GM12878 (cell line): Measurements from ENCODE around the gene FREM2. TPM values are rescaled to one million over a fixed set of nuclear protein-coding genes. Genes with fewer than 3 reads are reported as not detected.

ENCODE experiments used
- ATAC-seq: fragments of 200-7000 bp; cut with Tn5 transposase; 3 replicates; pipeline ENCODE4 v1.9.1; 2020; ENCODE audit warnings: mild to moderate bottlenecking, moderate library complexity
- BruUV-seq: library from RNA; stranded (reverse); fragments of 400-500 nt; replicated peaks from 2 replicates; lab custom pipeline; 2021; lab: Mats Ljungman, UMichigan
- CTCF ChIA-PET: fragments of 300-600 bp; sonication (Branson Sonifier 250); formaldehyde crosslinking; extraction: SDS; loops from one replicate; lab custom pipeline; 2021; ENCODE audit warnings: inconsistent platforms; lab: Yijun Ruan, JAX
- POLR2A ChIA-PET: fragments of 350-600 bp; formaldehyde crosslinking; extraction: SDS; loops from one replicate; lab custom pipeline; 2021; ENCODE audit warnings: inconsistent platforms; lab: Charles Lee
- RAD21 ChIA-PET: fragments of 300-600 bp; sonication (Branson Sonifier 250); formaldehyde crosslinking; loops from one replicate; lab custom pipeline; 2023; ENCODE audit warnings: antibody characterized with exemption; ENCODE audit not compliant: unreplicated experiment; lab: Charles Lee
- SMC1A ChIA-PET: fragments of 300-600 bp; sonication (Branson Sonifier 250); formaldehyde crosslinking; loops from one replicate; lab custom pipeline; 2023; ENCODE audit not compliant: unreplicated experiment, uncharacterized antibody; lab: Charles Lee
- DNase-seq: peaks from one replicate; pipeline ENCODE4 v3.0.0-alpha.2; 2011; ENCODE audit warnings: low read depth, low spot score
- FAIRE-seq: peaks from 3 replicates; lab custom pipeline; 2011; peaks lifted over from hg19 to GRCh38; lab: Jason Lieb, UNC
- H2AFZ ChIP-seq: 2 replicates; pipeline ENCODE4 v1.6.0; 2011; ENCODE audit warnings: low read depth, low read length, control low read depth; ENCODE audit not compliant: control insufficient read depth
- H3K27ac ChIP-seq: 2 replicates; pipeline ENCODE4 v1.5.1; 2011; ENCODE audit warnings: control low read depth; ENCODE audit not compliant: control insufficient read depth, insufficient read depth
- H3K27me3 ChIP-seq, 2 experiments: replicated peaks in 1 of 2; 2 replicates each; pipeline versions ENCODE4 v1.6.0 to v1.6.1; 2011; ENCODE audit warnings: low read length in 1 of 2; ENCODE audit not compliant: control insufficient read depth in 2 of 2, insufficient read depth in 2 of 2
- H3K36me3 ChIP-seq, 2 experiments: 2 replicates each; pipeline ENCODE4 v1.5.1; 2011; ENCODE audit warnings: low read length in 1 of 2; ENCODE audit not compliant: control insufficient read depth in 2 of 2, insufficient read depth in 2 of 2
- H3K4me1 ChIP-seq: 2 replicates; pipeline ENCODE4 v1.6.1; 2011; ENCODE audit warnings: mild to moderate bottlenecking, low read length, moderate library complexity, mixed read lengths; ENCODE audit not compliant: control insufficient read depth, insufficient read depth
- H3K4me2 ChIP-seq: 2 replicates; pipeline ENCODE4 v1.6.0; 2011; ENCODE audit warnings: control low read depth; ENCODE audit not compliant: control insufficient read depth, insufficient read depth
- H3K4me3 ChIP-seq: fragments of 200-600 bp; sonication (generic); 2 replicates; pipeline ENCODE4 v1.5.1; 2016
- H3K79me2 ChIP-seq: 2 replicates; pipeline ENCODE4 v1.6.0; 2011; ENCODE audit warnings: low read length; ENCODE audit not compliant: control insufficient read depth, insufficient read depth
- H3K9ac ChIP-seq: 2 replicates; pipeline ENCODE4 v1.8.0; 2011; ENCODE audit warnings: low read length, control low read depth, mixed read lengths; ENCODE audit not compliant: control insufficient read depth, insufficient read depth
- H3K9me3 ChIP-seq: replicated peaks from 3 replicates; pipeline ENCODE4 v1.5.1; 2011; ENCODE audit warnings: mild to moderate bottlenecking, low read length; ENCODE audit not compliant: control insufficient read depth, insufficient read depth
- H4K20me1 ChIP-seq: 2 replicates; pipeline ENCODE4 v1.6.0; 2011; ENCODE audit not compliant: control insufficient read depth, insufficient read depth
- ATF7 ChIP-seq: fragments of 450-650 bp; IDR thresholded peaks from 2 replicates; pipeline ENCODE4 v1.6.1; 2016; ENCODE audit warnings: low read depth, mild to moderate bottlenecking
- BHLHE40 ChIP-seq, 2 experiments: fragments of 450-650 bp in 1 of 2; IDR thresholded peaks; 2 replicates each; pipeline ENCODE4 v1.6.1; 2011 to 2017; ENCODE audit warnings: low read depth in 2 of 2, borderline replicate concordance in 1 of 2, improper control_type of control experiment in 1 of 2, low read length in 1 of 2, mild to moderate bottlenecking in 1 of 2
- BRCA1 ChIP-seq: IDR thresholded peaks from 2 replicates; pipeline ENCODE4 v1.6.1; 2011; ENCODE audit warnings: low read depth, low read length, improper control_type of control experiment
- CEBPB ChIP-seq, 2 experiments: fragments of 150-350 bp in 1 of 2; IDR thresholded peaks; 2 replicates each; pipeline ENCODE4 v1.6.1; 2012 to 2014; ENCODE audit warnings: low read depth in 2 of 2, low read length in 2 of 2, borderline replicate concordance in 1 of 2, inconsistent platforms in 1 of 2
- CREB1 ChIP-seq: IDR thresholded peaks from 2 replicates; pipeline ENCODE4 v1.6.1; 2012; ENCODE audit warnings: low read depth, mild to moderate bottlenecking, inconsistent platforms
- FOXK2 ChIP-seq: fragments of 450-650 bp; IDR thresholded peaks from 2 replicates; pipeline ENCODE4 v1.6.1; 2017; ENCODE audit warnings: mild to moderate bottlenecking, moderate library complexity
- IKZF1 ChIP-seq: fragments of 450-650 bp; conservative IDR thresholded peaks from 2 replicates; pipeline ENCODE4 v1.6.1; 2017; ENCODE audit warnings: antibody characterized with exemption, mild to moderate bottlenecking
- LARP7 ChIP-seq: fragments of 450-650 bp; IDR thresholded peaks from 2 replicates; pipeline ENCODE4 v1.6.1; 2017; ENCODE audit warnings: mild to moderate bottlenecking
- MTA3 ChIP-seq: IDR thresholded peaks from 2 replicates; pipeline ENCODE4 v1.6.1; 2012; ENCODE audit warnings: low read length, inconsistent platforms, borderline replicate concordance
- NFYA ChIP-seq: IDR thresholded peaks from 2 replicates; pipeline ENCODE4 v1.6.1; 2011; ENCODE audit warnings: low read depth, mild to moderate bottlenecking, low read length, improper control_type of control experiment, borderline replicate concordance
- RB1 ChIP-seq: fragments of 450-650 bp; formaldehyde crosslinking; IDR thresholded peaks from 2 replicates; pipeline ENCODE4 v1.6.1; 2017; ENCODE audit warnings: mild to moderate bottlenecking, borderline replicate concordance
- WRNIP1 ChIP-seq: IDR thresholded peaks from 2 replicates; pipeline ENCODE4 v1.6.1; 2011; ENCODE audit warnings: low read depth, low read length, improper control_type of control experiment, borderline replicate concordance
- ZNF622 ChIP-seq: fragments of 450-650 bp; IDR thresholded peaks from 2 replicates; pipeline ENCODE4 v1.6.1; 2017; ENCODE audit warnings: mild to moderate bottlenecking, inconsistent platforms
- WGBS: methylation state at CpG from one replicate; pipeline ENCODE4 v1.1.6; 2016; ENCODE audit warnings: low lambda C conversion rate; ENCODE audit not compliant: insufficient replicate concordance, insufficient coverage; ENCODE audit errors: missing lambda C conversion rate; 5-methylcytosine and 5-hydroxymethylcytosine counted together
- in situ Hi-C: fragments of 300-500 bp; cut with MboI; formaldehyde crosslinking; loops from 9 replicates; pipeline ENCODE4 v1.14.3; 2018; ENCODE audit warnings: mixed read lengths
- intact Hi-C: fragments of 100-400 bp; cut with micrococcal nuclease; formaldehyde crosslinking; loops from one replicate; pipeline ENCODE4 v1.14.2; 2022; ENCODE audit not compliant: unreplicated experiment
- polyA plus RNA-seq, 11 experiments: library from polyadenylated mRNA; depleted of rRNA in 4 of 11; unstranded in 6 of 11; stranded (reverse) in 5 of 11; fragments of >200 nt; fragmentation: Nextera tagmentation in 4 of 11; fragmentation: Illumina TruSeq in 1 of 11; extraction: Ambion mirVana in 4 of 11; extraction: Trizol in 1 of 11; gene quantifications; 1 replicate in 1 of 11; 2 replicates in 10 of 11; pipeline versions ENCODE4 v1.2.1 to v1.2.3, GENCODE V29; 2011 to 2016; ENCODE audit warnings: inconsistent platforms in 2 of 11, missing spikeins in 2 of 11, low read depth in 1 of 11
- total RNA-seq, 4 experiments: library from RNA; depleted of rRNA in 3 of 4; stranded (reverse); fragments of >200 nt in 3 of 4; fragmentation: Illumina TruSeq in 1 of 4; extraction: Trizol in 1 of 4; gene quantifications; 2 replicates each; pipeline versions ENCODE4 v1.2.1 to v1.2.3, GENCODE V29; 2013 to 2021
- TF ChIP-seq, protein P1 (sequence below): IDR thresholded peaks from 2 replicates; pipeline ENCODE4 v1.6.1; 2011; ENCODE audit warnings: low read depth, low read length, improper control_type of control experiment, borderline replicate concordance
- TF ChIP-seq, protein P2 (sequence below): fragments of 450-650 bp; IDR thresholded peaks from 2 replicates; pipeline ENCODE4 v1.6.1; 2017; ENCODE audit warnings: low read depth, mild to moderate bottlenecking, moderate library complexity

The FREM2 gene
- total and polyA plus RNA-seq, 10 of the 15 experiments (the other 5 are each of a cell fraction or from before 2014, with no cell fraction given) = 0.02 to 0.12 (median 0.05) TPM; not detected in 2

DNA sequence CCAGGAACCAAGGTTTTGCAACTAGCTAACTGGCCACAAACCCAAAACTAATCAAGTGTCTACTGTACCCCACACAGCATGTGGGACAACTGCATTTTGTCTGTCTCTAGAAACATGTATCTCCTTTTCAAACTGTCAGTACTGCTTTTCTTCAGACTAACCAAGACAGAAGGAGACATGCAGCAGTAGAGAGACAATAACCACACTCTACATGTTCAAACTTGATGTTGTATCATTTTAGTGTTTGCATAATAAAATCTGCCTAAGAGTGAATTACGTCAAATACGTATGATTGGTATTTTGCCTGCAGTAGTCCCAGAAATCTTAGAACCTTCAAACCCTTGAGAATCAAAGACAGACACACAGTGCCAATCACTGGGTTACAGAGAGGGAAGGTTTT, 22.0 kb upstream of the FREM2 start:
- no peaks in the 10 kb centered on the region for H4K20me1 ChIP-seq
- no peak overlapping the region for H2AFZ ChIP-seq
- intact Hi-C loops (no loop called here), in situ Hi-C loops (no loop called here)
- no peak overlapping the region for H3K9ac ChIP-seq
- 65% methylated on average over 2 of the region's 2 CpGs for WGBS
- no peak for TF ChIP-seq MTA3
- TF ChIP-seq ATF7 = no peak
- TF ChIP-seq BRCA1 = no peak
- no peak for TF ChIP-seq RB1
- no peak for TF ChIP-seq CREB1
- no peak for TF ChIP-seq FOXK2
- TF ChIP-seq, protein P1, sequence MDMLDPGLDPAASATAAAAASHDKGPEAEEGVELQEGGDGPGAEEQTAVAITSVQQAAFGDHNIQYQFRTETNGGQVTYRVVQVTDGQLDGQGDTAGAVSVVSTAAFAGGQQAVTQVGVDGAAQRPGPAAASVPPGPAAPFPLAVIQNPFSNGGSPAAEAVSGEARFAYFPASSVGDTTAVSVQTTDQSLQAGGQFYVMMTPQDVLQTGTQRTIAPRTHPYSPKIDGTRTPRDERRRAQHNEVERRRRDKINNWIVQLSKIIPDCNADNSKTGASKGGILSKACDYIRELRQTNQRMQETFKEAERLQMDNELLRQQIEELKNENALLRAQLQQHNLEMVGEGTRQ = no peak
- no peak for TF ChIP-seq BHLHE40 (IDR thresholded peaks at IDR 0.05; ENCODE audit: borderline replicate concordance in 1 of 2, low read depth in 2 of 2, low read length in 1 of 2)
- no peak for TF ChIP-seq CEBPB (IDR thresholded peaks at IDR 0.05; ENCODE audit: borderline replicate concordance in 1 of 2, low read depth in 2 of 2, low read length in 2 of 2)
- TF ChIP-seq NFYA = no peak
- no peak for TF ChIP-seq LARP7
- TF ChIP-seq WRNIP1 = no peak
- TF ChIP-seq, protein P2, sequence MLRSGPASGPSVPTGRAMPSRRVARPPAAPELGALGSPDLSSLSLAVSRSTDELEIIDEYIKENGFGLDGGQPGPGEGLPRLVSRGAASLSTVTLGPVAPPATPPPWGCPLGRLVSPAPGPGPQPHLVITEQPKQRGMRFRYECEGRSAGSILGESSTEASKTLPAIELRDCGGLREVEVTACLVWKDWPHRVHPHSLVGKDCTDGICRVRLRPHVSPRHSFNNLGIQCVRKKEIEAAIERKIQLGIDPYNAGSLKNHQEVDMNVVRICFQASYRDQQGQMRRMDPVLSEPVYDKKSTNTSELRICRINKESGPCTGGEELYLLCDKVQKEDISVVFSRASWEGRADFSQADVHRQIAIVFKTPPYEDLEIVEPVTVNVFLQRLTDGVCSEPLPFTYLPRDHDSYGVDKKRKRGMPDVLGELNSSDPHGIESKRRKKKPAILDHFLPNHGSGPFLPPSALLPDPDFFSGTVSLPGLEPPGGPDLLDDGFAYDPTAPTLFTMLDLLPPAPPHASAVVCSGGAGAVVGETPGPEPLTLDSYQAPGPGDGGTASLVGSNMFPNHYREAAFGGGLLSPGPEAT = no peak
- no peak for TF ChIP-seq ZNF622
- no peak for TF ChIP-seq IKZF1
- POLR2A ChIA-PET = no interaction called here
- no peaks in the 10 kb centered on the region for H3K4me1 ChIP-seq
- CTCF ChIA-PET = interaction anchor here (0.8 kb wide), 1 partner anchor 234 kb away, joined by 3 read pairs; no protein-coding TSS in a partner anchor
- RAD21 ChIA-PET = no interaction called here
- H3K9me3 ChIP-seq = no peaks in the 10 kb centered on the region
- no peaks in the 10 kb centered on the region for H3K79me2 ChIP-seq
- FAIRE-seq = no peak
- no TSS peak for BruUV-seq
- no peaks in the 10 kb centered on the region for H3K27me3 ChIP-seq
- H3K27ac ChIP-seq = no peak overlapping the region
- no peak for ATAC-seq
- DNase-seq = no peak
- no peaks in the 10 kb centered on the region for H3K36me3 ChIP-seq
- no peak overlapping the region for H3K4me2 ChIP-seq
- no peak overlapping the region for H3K4me3 ChIP-seq
- SMC1A ChIA-PET = no interaction called here
